ES-I3 (cell line): ENCODE results near the gene AQP12B.
"Not testable (repeated sequence)": the region's sequence is repeated elsewhere in the genome, so short reads cannot be mapped to it uniquely, and the experiment has no call there.

Experiments
- H3K36me3 ChIP-seq: 2 replicates; pipeline ENCODE4 v1.6.1; 2013; ENCODE audit warnings: mild to moderate bottlenecking, low read length, control low read depth, moderate library complexity; ENCODE audit not compliant: insufficient read depth
- H3K4me1 ChIP-seq: 2 replicates; pipeline ENCODE4 v1.6.1; 2013; ENCODE audit warnings: mild to moderate bottlenecking, control low read depth, low read length; ENCODE audit not compliant: insufficient read depth
- H3K9ac ChIP-seq: 2 replicates; pipeline ENCODE4 v1.6.1; 2013; ENCODE audit warnings: low read depth, mild to moderate bottlenecking, low read length, moderate library complexity
- H3K9me3 ChIP-seq: 2 replicates; pipeline ENCODE4 v1.6.1; 2013; ENCODE audit warnings: mild to moderate bottlenecking, low read length, moderate library complexity; ENCODE audit not compliant: control insufficient read depth, insufficient read depth

The AQP12B gene

DNA sequence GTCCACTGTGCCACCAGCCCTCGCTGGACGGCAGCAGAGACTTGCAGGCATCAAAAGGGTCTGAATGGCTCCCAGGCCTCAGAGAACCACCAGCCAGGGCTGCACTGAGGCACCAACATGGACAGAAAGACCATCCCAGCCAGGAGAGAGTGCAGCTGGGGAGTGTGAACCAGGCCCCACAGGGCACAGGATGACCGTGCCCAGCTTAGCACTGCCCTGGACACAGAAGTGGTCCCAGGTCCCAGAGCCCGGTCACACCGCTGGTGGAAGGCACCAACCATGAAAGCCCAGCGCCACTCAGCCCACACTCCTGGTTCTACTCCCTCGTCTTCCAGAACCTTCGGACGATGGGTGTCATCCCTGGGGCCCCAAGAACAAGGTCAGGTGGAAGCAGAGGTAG lies 29.4 kb upstream of the AQP12B start:
- no peak overlapping the region for H3K9ac ChIP-seq
- no peaks in the 10 kb centered on the region for H3K36me3 ChIP-seq
- H3K9me3 ChIP-seq = no peaks in the 10 kb centered on the region
- H3K4me1 ChIP-seq = no peaks in the 10 kb centered on the region

DNA sequence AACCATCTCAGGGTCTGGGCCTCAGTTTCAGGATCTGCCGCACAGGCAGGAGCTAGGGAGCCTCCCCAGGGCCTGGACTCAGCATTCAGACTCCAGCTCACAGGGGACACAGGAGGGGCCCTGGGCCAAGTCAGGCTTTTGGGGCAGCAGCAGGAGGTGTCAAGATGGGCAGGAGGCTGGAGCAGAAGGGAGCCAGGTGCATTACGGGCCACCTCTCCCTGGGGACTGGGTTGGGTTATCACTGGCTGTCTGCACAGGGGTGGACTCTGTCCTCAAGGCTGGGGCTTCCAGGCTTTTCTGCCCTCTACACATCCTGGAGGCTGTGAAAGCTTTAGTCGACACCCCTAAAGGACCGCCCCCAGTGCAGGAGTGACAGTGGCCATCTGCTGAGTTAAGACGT lies 29.0 kb upstream of the AQP12B start:
- H3K9ac ChIP-seq = no peak overlapping the region
- H3K36me3 ChIP-seq = no peaks in the 10 kb centered on the region
- no peaks in the 10 kb centered on the region for H3K9me3 ChIP-seq
- no peaks in the 10 kb centered on the region for H3K4me1 ChIP-seq

GRCh38 chr2:240711296-240711695 lies 28.6 kb upstream of the AQP12B start:
- Histone ChIP-seq H3K9me3 (no peaks in the 10 kb centered on the region), H3K36me3 (no peaks in the 10 kb centered on the region), H3K9ac (no peak overlapping the region), H3K4me1 (no peaks in the 10 kb centered on the region)

- Histone ChIP-seq H3K36me3 (no peaks in the 10 kb centered on the region), H3K9ac (no peak overlapping the region), H3K9me3 (no peaks in the 10 kb centered on the region), H3K4me1 (no peaks in the 10 kb centered on the region)
Observed at GRCh38 chr2:240708457-240708856, 25.8 kb upstream of the AQP12B start.

GRCh38 chr2:240707821-240708220 lies 25.1 kb upstream of the AQP12B start:
- Histone ChIP-seq H3K9me3 (no peaks in the 10 kb centered on the region), H3K9ac (no peak overlapping the region), H3K4me1 (no peaks in the 10 kb centered on the region), H3K36me3 (no peaks in the 10 kb centered on the region)

GRCh38 chr2:240707043-240707756 lies 24.5 kb upstream of the AQP12B start:
- no peaks in the 10 kb centered on the region for H3K36me3 ChIP-seq
- H3K9me3 ChIP-seq = no peaks in the 10 kb centered on the region
- H3K4me1 ChIP-seq = no peaks in the 10 kb centered on the region
- H3K9ac ChIP-seq = no peak overlapping the region

- no peaks in the 10 kb centered on the region for H3K9me3 ChIP-seq
- no peak overlapping the region for H3K9ac ChIP-seq
- H3K36me3 ChIP-seq = no peaks in the 10 kb centered on the region
- no peaks in the 10 kb centered on the region for H3K4me1 ChIP-seq
Observed at GRCh38 chr2:240705204-240705791, 22.6 kb upstream of the AQP12B start.

GRCh38 chr2:240704651-240705050 lies 22.0 kb upstream of the AQP12B start:
- H3K4me1 ChIP-seq = no peaks in the 10 kb centered on the region
- no peaks in the 10 kb centered on the region for H3K36me3 ChIP-seq
- no peaks in the 10 kb centered on the region for H3K9me3 ChIP-seq
- no peak overlapping the region for H3K9ac ChIP-seq

DNA sequence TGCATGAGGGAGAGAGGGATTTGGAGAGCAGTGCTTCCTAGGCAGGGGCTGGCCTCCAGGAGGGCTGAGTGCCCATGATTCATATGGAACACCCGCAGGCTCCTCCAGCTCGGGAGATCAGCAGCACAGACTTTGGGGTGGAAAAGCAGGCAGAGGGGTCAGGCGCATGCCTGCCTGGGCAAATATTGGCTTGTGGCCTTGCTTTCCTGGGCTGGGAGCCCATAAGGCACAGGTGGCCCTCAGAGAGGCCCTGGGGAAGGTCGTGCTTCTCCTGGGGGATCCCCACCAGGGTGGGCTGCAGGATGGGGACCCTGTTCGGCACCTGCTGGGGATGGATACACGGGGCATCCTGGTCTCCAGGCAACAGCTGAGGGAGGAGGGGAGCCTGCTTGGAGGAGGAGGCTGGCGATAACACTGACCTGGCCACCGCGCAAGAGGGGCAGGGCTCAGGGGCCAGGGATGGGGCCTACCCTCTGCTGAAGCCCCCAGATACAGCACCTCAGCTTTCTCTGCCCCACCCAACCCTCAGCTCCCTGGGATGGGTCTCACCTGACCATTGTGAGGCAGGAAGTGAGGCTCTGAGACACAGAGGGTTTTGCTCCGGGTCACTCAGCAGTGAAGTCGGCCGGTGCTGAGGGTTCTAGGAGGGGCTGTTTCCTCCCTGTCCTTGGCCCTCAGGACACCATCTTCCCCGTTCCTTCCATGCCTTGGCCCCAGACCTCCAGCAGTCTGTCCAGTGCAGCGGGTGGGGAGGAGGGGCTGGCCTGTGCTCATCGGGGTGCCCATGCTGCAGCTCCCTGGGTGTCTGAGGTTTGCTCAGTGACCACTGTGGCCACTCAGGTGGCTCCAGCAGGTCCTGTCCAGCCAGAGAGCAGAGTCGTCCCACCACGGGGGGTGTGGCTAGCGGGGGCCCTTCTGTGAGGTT lies 21.0 kb upstream of the AQP12B start:
- H3K4me1 ChIP-seq = no peaks in the 10 kb centered on the region
- no peaks in the 10 kb centered on the region for H3K9me3 ChIP-seq
- H3K9ac ChIP-seq = no peak overlapping the region
- no peaks in the 10 kb centered on the region for H3K36me3 ChIP-seq

- no peaks in the 10 kb centered on the region for H3K36me3 ChIP-seq
- H3K4me1 ChIP-seq = no peaks in the 10 kb centered on the region
- no peak overlapping the region for H3K9ac ChIP-seq
- H3K9me3 ChIP-seq = no peaks in the 10 kb centered on the region
Observed at GRCh38 chr2:240702640-240703011, 19.9 kb upstream of the AQP12B start.

GRCh38 chr2:240701736-240702639 lies 19.3 kb upstream of the AQP12B start:
- H3K9ac ChIP-seq = no peak overlapping the region
- no peaks in the 10 kb centered on the region for H3K36me3 ChIP-seq
- H3K4me1 ChIP-seq = no peaks in the 10 kb centered on the region
- H3K9me3 ChIP-seq = no peaks in the 10 kb centered on the region

DNA sequence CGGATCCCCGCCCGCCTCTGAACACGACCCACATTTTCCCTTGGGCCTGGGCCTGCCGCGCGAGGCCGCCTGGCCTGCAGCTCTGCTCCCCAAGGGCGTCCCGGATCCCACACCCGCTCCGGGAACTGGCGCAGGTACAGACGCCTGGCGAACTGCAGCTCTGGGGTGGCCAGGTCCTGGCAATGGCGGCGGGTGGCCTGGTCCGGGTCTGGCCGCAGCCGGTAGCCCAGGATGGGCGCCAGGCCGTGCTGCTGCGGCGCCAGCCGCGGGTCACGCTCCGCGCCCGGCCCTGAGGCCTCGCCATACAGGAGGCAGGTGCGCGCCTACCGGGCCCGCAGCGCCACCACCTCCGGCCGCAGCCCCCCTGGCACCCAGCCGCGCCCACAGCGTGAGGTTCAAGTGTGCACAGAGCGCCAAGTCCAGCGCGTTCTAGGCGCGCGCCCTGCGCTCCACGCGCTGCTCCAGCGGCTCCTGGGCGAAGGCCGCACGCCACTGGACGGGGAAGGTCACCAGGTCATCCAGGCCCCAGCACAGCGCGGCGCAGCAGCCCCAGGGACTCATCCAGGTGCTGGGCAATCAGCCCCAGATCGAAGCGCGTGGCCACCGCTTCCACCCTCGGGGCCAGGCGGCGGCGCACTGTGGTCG lies 18.5 kb upstream of the AQP12B start:
- no peaks in the 10 kb centered on the region for H3K4me1 ChIP-seq

DNA sequence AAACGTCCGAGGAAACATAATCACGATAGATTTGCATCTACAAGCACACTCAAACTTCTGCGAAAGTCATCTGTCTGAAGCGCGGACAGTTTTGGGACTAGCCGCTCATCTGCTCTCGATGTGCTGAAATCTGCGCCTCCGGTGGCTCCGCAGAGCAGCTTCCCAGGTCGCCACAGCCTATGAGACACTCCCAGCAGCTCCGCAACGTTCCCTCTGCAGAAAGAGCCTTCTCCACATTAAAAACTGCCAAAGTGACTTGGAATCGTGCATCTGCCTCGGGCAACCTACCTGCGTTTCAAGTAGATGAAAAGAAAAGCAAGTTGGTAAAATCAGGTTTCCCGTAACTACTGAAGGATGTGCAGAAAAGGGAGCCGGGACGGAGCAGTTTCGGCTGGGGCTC lies 17.9 kb upstream of the AQP12B start:
- not testable (repeated sequence) for H3K36me3 ChIP-seq, H3K4me1 ChIP-seq, H3K9ac ChIP-seq, H3K9me3 ChIP-seq

More for the DNA sequence above, 18.5 kb upstream of the AQP12B start:
- H3K9me3 ChIP-seq = no peaks in the 10 kb centered on the region
- no peaks in the 10 kb centered on the region for H3K36me3 ChIP-seq
- no peak overlapping the region for H3K9ac ChIP-seq

DNA sequence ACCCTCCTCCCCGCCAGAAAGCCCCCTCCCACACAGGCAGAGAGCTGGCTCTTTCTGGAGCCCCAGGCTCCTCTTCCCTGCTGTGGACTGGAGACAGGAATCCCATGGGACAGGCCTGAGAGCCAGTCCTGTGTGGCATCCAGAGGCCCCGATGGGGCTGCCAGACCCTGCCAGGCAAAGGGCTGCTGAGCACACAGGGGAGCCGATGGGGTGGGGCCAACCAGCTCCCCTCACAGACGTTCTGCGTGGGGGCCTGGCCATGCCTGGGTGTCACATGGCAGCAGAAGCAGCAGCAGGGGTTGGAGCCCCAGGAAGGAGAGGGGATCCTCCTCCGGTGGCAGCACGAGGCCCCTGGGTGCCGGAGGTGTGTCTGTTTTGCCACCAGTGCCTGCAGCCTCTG lies 17.1 kb upstream of the AQP12B start:
- not testable (repeated sequence) for H3K4me1 ChIP-seq, H3K36me3 ChIP-seq, H3K9ac ChIP-seq, H3K9me3 ChIP-seq
